ENCODE measurements around the gene SUSD1.

DNA sequence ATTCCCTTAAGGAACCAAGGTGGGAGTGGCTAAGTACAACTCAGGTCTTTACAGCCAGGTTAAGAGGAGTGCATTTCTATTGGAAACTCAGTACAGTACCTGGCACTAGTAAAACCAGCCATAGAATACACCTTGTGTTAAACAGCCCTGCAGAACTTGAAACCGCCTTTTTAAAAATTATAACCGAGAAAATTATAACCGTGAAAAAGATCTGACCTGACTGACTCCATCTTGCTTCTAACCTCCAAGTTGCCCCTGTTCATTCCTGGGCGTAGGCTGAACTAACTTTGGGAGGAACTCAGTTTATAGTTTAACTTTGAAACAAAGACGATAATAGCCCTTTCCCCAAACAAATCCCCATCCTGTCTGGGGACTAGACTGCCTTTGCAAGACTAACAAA, 132.3 kb downstream of the SUSD1 start:
- TF ChIP-seq, protein P1, sequence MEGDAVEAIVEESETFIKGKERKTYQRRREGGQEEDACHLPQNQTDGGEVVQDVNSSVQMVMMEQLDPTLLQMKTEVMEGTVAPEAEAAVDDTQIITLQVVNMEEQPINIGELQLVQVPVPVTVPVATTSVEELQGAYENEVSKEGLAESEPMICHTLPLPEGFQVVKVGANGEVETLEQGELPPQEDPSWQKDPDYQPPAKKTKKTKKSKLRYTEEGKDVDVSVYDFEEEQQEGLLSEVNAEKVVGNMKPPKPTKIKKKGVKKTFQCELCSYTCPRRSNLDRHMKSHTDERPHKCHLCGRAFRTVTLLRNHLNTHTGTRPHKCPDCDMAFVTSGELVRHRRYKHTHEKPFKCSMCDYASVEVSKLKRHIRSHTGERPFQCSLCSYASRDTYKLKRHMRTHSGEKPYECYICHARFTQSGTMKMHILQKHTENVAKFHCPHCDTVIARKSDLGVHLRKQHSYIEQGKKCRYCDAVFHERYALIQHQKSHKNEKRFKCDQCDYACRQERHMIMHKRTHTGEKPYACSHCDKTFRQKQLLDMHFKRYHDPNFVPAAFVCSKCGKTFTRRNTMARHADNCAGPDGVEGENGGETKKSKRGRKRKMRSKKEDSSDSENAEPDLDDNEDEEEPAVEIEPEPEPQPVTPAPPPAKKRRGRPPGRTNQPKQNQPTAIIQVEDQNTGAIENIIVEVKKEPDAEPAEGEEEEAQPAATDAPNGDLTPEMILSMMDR (IDR thresholded peaks at IDR 0.05; ENCODE audit: borderline replicate concordance, extremely low read depth, low read length, poor library complexity, severe bottlenecking), result no peak
- no peak for TF ChIP-seq EZH2 (IDR thresholded peaks at IDR 0.05; ENCODE audit: borderline replicate concordance, low read depth, low read length, severe bottlenecking)

All from DND-41 (cell line).